ENCODE results near the gene CST3. TPM values are rescaled to one million over a fixed set of nuclear protein-coding genes. Genes with fewer than 3 reads are reported as not detected.

Gene CST3, protein sequence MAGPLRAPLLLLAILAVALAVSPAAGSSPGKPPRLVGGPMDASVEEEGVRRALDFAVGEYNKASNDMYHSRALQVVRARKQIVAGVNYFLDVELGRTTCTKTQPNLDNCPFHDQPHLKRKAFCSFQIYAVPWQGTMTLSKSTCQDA
- 123 and 135 TPM in 2 replicates for total RNA-seq

DNA sequence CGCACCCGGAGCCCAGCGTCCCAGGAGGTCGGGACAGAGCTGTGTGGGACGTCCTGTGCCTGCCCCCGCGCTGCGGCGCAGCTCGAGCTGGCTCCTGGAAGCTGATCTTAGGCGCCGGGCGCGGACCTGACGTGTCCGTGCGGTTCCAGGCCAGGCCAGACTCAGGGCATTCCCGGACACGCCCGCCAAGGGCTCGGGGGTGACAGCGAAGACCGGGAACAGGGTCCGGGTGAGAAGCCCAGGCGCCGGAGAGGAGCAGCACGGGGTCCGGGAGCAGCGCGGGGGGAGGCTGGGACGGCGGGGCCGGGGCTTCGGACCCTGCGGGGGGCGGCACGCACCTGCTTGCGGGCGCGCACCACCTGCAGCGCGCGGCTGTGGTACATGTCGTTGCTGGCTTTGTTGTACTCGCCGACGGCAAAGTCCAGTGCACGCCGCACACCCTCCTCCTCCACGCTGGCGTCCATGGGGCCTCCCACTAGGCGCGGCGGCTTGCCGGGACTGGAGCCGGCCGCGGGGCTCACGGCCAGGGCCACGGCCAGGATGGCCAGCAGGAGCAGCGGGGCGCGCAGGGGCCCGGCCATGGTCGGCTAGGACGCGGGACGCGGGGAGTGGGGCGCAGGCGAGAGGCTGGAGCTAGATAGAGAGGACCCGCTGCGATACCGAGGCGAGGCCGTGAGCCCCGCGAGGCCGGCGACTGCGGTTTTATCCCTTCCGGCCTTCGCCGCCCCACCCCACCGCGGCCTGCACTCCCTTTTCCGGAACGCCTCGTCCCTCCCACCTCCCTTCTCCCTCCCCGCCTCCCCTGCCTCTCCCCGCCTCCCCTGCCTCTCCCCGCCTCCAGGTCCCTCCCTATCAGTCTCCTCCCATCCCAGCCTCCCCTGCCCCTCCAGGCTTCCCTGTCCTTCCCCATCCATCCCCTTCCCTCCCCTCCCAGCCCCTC is at the start of gene CST3:
CST3 (minus strand) TSS at position 674 of the 940 bp plus-strand sequence; CDS start at position 581, 93 bp downstream.

DNA sequence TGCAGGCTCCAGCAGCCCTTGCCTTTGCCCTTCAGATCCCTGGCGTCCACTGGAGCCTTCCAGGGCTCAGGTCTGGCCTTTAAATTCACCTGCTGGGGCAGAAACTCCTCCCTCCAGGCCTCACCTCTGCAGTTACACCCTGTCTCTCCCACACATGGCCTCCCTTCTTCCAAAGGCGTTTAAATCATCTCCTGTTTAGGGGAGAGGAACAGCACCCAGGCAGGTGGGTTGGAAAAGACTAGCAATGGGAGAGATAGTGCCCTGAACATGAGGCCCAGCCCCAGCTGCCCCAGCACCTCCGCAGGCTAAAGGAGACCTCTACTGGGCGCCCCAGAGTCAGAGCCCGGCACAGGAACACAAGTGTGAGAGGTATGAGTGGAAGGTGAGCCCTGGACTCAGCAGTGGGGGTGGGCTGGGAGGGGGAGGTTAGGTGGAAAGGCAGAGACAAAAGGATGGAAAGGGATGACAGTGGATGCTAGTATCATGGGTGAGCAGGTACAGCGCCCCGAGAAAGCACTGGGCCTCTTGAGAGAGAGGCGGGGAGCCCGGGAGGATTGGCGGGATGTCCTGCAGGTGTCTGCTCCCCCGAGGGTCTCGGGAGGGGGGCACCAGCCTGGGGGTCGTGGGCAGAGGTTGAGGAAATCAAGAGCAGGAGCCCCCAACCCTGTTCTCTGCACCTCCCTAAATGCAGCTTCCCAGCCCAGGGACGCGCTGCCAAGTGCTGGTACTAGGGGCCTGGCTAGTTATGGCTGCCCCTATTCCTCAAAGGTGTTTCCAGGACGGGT is 31.7 kb downstream of the CST3 start, which contains the start of gene CST9:
CST9 (minus strand) TSS at position 51 of the 785 bp plus-strand sequence. CDS start 53 bp downstream, outside the sequence.

Other genes with a start within 250 kb of the CST3 start
- 13.1 and 15.4 TPM in 2 replicates for gene NAPB, start 216.5 kb downstream of the CST3 start, total RNA-seq
- not detected in 2 replicates for gene CSTL1, start 198.3 kb downstream of the CST3 start, total RNA-seq
- not detected in 2 replicates for gene CST11, start 185.1 kb downstream of the CST3 start, total RNA-seq
- not detected in 2 replicates for gene CST8, start 146.8 kb downstream of the CST3 start, total RNA-seq
- not detected in 2 replicates for gene CST9L, start 69.5 kb downstream of the CST3 start, total RNA-seq
- gene CST9, start 32.0 kb downstream of the CST3 start, total RNA-seq = not detected in 2 replicates
- gene CST4, start 51.1 kb upstream of the CST3 start, total RNA-seq = not detected in 2 replicates
- 0.27 TPM in 1 of 2 replicates, not detected in the other for gene CST1, start 113.0 kb upstream of the CST3 start, total RNA-seq
- gene CST2, start 188.8 kb upstream of the CST3 start, total RNA-seq = not detected in 2 replicates
- gene CST5, start 241.8 kb upstream of the CST3 start, total RNA-seq = not detected in 2 replicates